ENCODE results near the gene TTC27.

GRCh38 chr2:32777714-32778113 is 149.9 kb downstream of the TTC27 start:
- TF ChIP-seq POLR2A (IDR thresholded peaks at IDR 0.05): no peak
- TF ChIP-seq, protein P1, sequence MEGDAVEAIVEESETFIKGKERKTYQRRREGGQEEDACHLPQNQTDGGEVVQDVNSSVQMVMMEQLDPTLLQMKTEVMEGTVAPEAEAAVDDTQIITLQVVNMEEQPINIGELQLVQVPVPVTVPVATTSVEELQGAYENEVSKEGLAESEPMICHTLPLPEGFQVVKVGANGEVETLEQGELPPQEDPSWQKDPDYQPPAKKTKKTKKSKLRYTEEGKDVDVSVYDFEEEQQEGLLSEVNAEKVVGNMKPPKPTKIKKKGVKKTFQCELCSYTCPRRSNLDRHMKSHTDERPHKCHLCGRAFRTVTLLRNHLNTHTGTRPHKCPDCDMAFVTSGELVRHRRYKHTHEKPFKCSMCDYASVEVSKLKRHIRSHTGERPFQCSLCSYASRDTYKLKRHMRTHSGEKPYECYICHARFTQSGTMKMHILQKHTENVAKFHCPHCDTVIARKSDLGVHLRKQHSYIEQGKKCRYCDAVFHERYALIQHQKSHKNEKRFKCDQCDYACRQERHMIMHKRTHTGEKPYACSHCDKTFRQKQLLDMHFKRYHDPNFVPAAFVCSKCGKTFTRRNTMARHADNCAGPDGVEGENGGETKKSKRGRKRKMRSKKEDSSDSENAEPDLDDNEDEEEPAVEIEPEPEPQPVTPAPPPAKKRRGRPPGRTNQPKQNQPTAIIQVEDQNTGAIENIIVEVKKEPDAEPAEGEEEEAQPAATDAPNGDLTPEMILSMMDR (IDR thresholded peaks at IDR 0.05): no peak

Measured in lower leg skin (tissue), 3 donors.